Measurements from ENCODE around the gene ORC2.

Gene ORC2

DNA sequence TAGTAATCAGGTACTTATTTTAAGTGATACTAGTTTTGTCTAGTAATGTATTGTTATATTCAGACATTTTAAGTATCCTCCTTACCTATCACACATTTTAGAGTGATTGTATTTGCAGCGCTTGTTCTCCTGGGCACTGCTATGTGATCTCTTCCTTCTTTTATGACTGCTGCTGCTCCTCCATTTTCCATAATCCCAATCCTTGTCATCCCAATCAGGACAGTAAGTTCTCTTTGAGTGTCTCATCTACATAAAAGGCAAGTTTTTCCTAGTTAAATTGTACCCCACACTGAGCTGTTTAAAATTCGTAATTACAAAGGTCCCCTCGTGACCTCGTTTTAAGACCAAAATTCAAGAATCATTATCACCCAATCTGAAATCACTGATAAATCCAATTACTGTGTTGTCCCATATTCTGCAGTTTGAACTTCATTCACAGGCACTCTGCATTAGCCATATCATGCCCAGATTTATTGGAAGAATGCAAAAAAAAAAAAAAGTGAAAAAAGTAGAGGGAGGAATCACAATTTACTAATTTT is 101.8 kb downstream of the ORC2 start:
- DNase-seq (ENCODE audit: low read depth in 2 of 2): no peak

DNA sequence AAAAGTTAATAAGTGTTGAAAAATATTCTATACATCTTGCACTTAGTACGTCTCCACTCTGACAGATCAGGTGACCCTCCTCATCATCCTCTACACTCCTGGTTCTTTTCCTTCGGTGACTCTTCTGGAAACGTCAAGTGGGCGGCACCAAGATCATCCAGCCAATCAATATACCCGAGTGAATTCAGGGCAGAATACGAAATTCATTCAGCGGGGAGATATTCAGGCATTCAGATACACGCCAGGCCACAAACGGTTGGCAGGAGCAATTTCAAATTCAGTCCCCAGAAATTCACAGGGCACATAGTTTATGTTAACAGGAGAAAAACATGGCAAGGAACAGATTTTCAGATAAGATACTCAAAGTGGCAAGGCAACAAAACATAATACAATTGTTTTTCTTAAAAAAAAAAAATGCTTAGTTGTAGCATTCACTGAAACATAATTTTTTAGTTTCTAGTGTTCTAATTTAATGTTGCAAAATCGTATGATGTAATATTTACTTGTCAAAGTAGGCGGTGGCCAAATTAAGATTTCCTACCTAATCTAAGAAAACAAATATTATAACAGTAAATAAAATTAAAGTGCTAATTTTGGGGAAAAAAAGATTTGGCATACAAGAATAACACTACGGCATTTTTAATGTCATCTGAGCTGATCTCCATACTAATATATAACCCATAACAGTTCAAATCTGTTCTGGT is 103.2 kb downstream of the ORC2 start:
- no peak for DNase-seq (ENCODE audit: low read depth in 2 of 2)
